Aorta (tissue), 5 donors: ENCODE results near the gene VPS26B. TPM values are rescaled to one million over a fixed set of nuclear protein-coding genes. Genes with fewer than 3 reads are reported as not detected.

Source experiments
- ATAC-seq: fragments of 200-7000 bp; cut with Tn5 transposase; one replicate; pipeline ENCODE4 v1.9.1; 2022; ENCODE audit warnings: moderate library complexity; ENCODE audit not compliant: low FRiP score
- DNase-seq, 2 donors: peaks; one replicate each; pipeline ENCODE4 v3.0.0-alpha.2; 2020
- H3K27ac ChIP-seq, 2 donors: one replicate each; pipeline ENCODE4 v1.5.1; 2013; ENCODE audit warnings: low read length in 2 of 2, mild to moderate bottlenecking in 2 of 2, moderate library complexity in 2 of 2, control low read depth in 1 of 2, inconsistent platforms in 1 of 2, low read depth in 1 of 2
- H3K27me3 ChIP-seq, 2 donors: one replicate each; pipeline ENCODE4 v1.6.1; 2013; ENCODE audit warnings: control low read depth in 1 of 2, low read length in 1 of 2, mild to moderate bottlenecking in 1 of 2, moderate library complexity in 1 of 2; ENCODE audit not compliant: insufficient read depth in 2 of 2, control insufficient read depth in 1 of 2
- H3K36me3 ChIP-seq, 2 donors: one replicate each; pipeline ENCODE4 v1.6.1; 2013; ENCODE audit warnings: control low read depth in 1 of 2, low read length in 1 of 2, mild to moderate bottlenecking in 1 of 2; ENCODE audit not compliant: insufficient read depth in 2 of 2, control insufficient read depth in 1 of 2
- H3K4me1 ChIP-seq, 2 donors: one replicate each; pipeline ENCODE4 v1.6.1; 2013; ENCODE audit warnings: low read length in 2 of 2, control low read depth in 1 of 2, mild to moderate bottlenecking in 1 of 2, moderate library complexity in 1 of 2; ENCODE audit not compliant: insufficient read depth in 2 of 2, control insufficient read depth in 1 of 2
- H3K4me3 ChIP-seq, 2 donors: one replicate each; pipeline ENCODE4 v1.5.1; 2013; ENCODE audit warnings: low read length in 2 of 2, control low read depth in 1 of 2, mild to moderate bottlenecking in 1 of 2
- H3K9me3 ChIP-seq: one replicate; pipeline ENCODE4 v1.6.1; 2013; ENCODE audit warnings: mild to moderate bottlenecking, low read length; ENCODE audit not compliant: control insufficient read depth
- WGBS, 2 donors: extraction: QIAGEN DNeasy Blood & Tissue Kit; methylation state at CpG; one replicate each; pipeline ENCODE4 v1.1.7; 2013; 5-methylcytosine and 5-hydroxymethylcytosine counted together
- intact Hi-C, 2 donors: fragments of 100-400 bp; cut with DNase I; formaldehyde crosslinking; loops; one replicate each; pipeline versions ENCODE4 v1.14.2 to v1.15.0; 2022
- polyA plus RNA-seq, 2 donors: library from polyadenylated mRNA; stranded (reverse); fragments of 200-250 nt; gene quantifications; one replicate each; pipeline ENCODE4 v1.2.3, GENCODE V29; 2013
- total RNA-seq, 2 donors: library from RNA; stranded (reverse); fragmentation: NEBNext Ultra II Directional; extraction: Animal tissue kit (Norgen Biotek cat#: 25700); gene quantifications; one replicate each; pipeline ENCODE4 v1.2.1, GENCODE V29; 2021
- donor health status: healthy with polysubstance abuse.
- donor health status: Bipolar disorder and iron deficiency.
- donor health status: DM: no; HTN: no; CAD: no.
- donor health status: DM: no; HTN: no; CAD: no.
- donor health status: DM: yes; HTN: yes; CAD: no.

Gene VPS26B
- total and polyA plus RNA-seq, 4 donors, result 17.9 to 42.9 (median 32.0) TPM

DNA sequence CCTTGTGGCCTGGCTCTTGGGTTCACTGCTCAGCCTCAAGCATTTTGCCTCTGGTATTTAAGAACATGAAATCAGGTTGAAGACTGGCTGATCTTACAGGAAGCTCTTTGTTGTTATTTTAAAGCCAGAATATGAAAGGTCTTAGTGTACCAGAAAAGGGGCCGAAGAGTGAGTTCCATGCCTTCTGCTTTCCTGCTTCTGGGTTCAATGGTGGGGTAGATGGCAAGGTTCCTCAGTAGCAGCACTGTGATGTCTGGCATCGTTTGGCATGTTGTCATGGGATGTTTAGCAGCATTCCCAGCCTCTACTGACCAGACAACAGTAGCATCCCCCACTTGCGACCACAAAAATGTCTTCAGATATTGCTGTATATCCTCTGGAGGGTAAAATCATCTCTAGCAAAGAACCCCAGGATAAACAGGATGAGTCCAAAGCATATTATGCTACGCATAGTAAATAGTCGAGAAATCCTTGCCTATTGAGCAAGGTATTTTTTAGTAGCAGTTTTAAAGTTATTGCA lies 2.4 kb downstream of the VPS26B start:
- intact Hi-C loops, result loop anchor here in 1 of 2 donors (10.0 kb wide), 1 partner anchor 172 kb away; no protein-coding TSS in a partner anchor
- Histone ChIP-seq H3K4me1 (peaks cover 0 to 5% of the 10 kb centered on the region in 2 donors), H3K9me3 (no peaks in the 10 kb centered on the region), H3K27ac (no peak overlapping the region), H3K27me3 (no peaks in the 10 kb centered on the region), H3K4me3 (no peak overlapping the region), H3K36me3 (no peaks in the 10 kb centered on the region)
- DNase-seq (no peak), ATAC-seq (no peak)
- 78 to 89% methylated on average over 5 of the region's 5 CpGs for WGBS, 2 donors

- Histone ChIP-seq H3K27ac (no peak overlapping the region), H3K4me1 (no peaks in the 10 kb centered on the region), H3K36me3 (no peaks in the 10 kb centered on the region), H3K4me3 (no peak overlapping the region), H3K9me3 (no peaks in the 10 kb centered on the region), H3K27me3 (no peaks in the 10 kb centered on the region)
- intact Hi-C loops, result loop anchor here in 1 of 2 donors (10.0 kb wide), 1 partner anchor 174 kb away; no protein-coding TSS in a partner anchor
- DNase-seq, result no peak
- ATAC-seq, result no peak
- WGBS, 2 donors, result 84 to 85% methylated on average over 6 of the region's 6 CpGs
These were observed 4.2 kb downstream of the VPS26B start for GRCh38 chr11:134228625-134229024.

GRCh38 chr11:134229126-134229790 lies 4.8 kb downstream of the VPS26B start:
- DNase-seq, result no peak
- WGBS, 2 donors, result 82 to 83% methylated on average over 6 of the region's 6 CpGs
- Histone ChIP-seq H3K36me3 (no peaks in the 10 kb centered on the region), H3K9me3 (no peaks in the 10 kb centered on the region), H3K4me3 (no peak overlapping the region), H3K4me1 (no peaks in the 10 kb centered on the region), H3K27me3 (no peaks in the 10 kb centered on the region), H3K27ac (no peak overlapping the region)
- intact Hi-C loops, result loop anchor here in 1 of 2 donors (10.0 kb wide), 1 partner anchor 174 kb away; no protein-coding TSS in a partner anchor
- no peak for ATAC-seq

GRCh38 chr11:134230339-134230738 lies 5.9 kb downstream of the VPS26B start:
- no peak overlapping the region for H3K4me3 ChIP-seq
- no peaks in the 10 kb centered on the region for H3K4me1 ChIP-seq
- ATAC-seq (no peak), DNase-seq (no peak)
- no peaks in the 10 kb centered on the region for H3K27me3 ChIP-seq
- H3K27ac ChIP-seq, result no peak overlapping the region
- H3K36me3 ChIP-seq, result no peaks in the 10 kb centered on the region
- intact Hi-C loops, result no loop called here
- no peaks in the 10 kb centered on the region for H3K9me3 ChIP-seq
- 56 to 76% methylated on average over 4 of the region's 4 CpGs for WGBS, 2 donors

DNA sequence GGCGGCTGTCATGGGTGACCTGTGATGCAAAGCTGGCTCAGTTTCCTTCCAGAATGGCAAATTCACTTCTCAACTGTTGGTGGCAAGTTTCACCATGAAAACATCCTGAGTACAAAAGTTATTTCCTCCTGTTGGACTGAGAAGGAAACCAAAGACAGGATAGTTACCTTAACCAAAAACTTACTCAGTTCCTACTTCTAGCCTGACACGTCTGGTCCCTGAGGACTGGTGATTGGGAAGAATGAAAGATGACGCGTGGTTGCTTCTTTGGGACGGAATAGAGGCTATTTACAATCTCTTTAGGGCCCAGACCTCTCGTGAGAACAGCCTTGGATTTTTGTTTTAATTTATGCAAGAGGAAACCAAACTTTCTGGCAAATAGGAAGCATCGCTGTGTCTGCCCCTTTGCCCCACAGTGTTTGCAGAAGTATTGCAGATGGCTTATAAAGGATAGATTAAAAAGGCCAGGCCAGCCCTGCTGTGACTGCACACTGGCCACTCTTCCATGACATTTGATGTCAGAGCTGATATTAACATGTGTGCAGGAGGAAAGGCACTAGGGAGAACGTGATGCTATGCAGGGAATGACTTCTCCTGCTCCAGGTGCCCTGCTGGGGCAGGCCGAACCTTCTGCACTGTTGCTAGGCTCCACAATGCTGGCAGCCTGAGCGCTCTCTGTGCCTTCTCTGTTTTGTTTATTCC lies 7.6 kb downstream of the VPS26B start:
- H3K9me3 ChIP-seq, result no peaks in the 10 kb centered on the region
- intact Hi-C loops, result no loop called here

DNA sequence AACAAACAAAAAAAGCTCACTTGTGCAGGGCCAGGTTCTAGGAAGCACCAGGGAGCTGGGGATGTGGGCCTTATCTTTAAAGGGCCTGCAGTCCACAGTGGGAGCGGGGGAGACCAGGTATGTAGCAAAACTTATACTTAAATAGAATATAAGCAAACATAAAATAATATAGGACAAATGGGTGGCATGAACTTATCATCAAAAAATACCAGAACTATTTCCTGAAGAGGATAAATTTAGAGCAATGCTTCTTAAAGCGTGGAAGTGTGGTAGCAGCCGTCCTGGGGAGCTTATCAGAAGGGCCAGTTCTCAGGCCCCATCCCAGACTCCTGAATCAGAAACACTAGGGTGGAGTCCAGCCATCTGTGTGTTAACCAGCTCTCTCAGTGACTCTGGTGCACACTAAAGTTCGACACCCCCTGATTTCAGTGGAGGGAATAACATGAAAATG lies 9.3 kb downstream of the VPS26B start:
- intact Hi-C loops, result no loop called here

More for the DNA sequence above, 7.6 kb downstream of the VPS26B start:
- WGBS, 2 donors, result 75 to 77% methylated on average over 10 of the region's 10 CpGs
- Histone ChIP-seq H3K27me3 (no peaks in the 10 kb centered on the region), H3K4me3 (no peak overlapping the region), H3K27ac (no peak overlapping the region), H3K4me1 (no peaks in the 10 kb centered on the region), H3K36me3 (peaks cover 0 to 3% of the 10 kb centered on the region in 2 donors)
- ATAC-seq (no peak), DNase-seq (no peak)

GRCh38 chr11:134235399-134235798 lies 10.9 kb downstream of the VPS26B start:
- 85 to 94% methylated on average over 3 of the region's 3 CpGs for WGBS, 2 donors
- Histone ChIP-seq H3K9me3 (no peaks in the 10 kb centered on the region), H3K4me3 (no peak overlapping the region), H3K27ac (no peak overlapping the region), H3K4me1 (no peaks in the 10 kb centered on the region), H3K27me3 (no peaks in the 10 kb centered on the region), H3K36me3 (peaks cover 0 to 3% of the 10 kb centered on the region in 2 donors)
- ATAC-seq (no peak), DNase-seq (no peak)
- intact Hi-C loops, result no loop called here

More for the DNA sequence above, 9.3 kb downstream of the VPS26B start:
- no peak overlapping the region for H3K4me3 ChIP-seq
- no peaks in the 10 kb centered on the region for H3K9me3 ChIP-seq
- WGBS, 2 donors, result 57 to 61% methylated on average over 4 of the region's 4 CpGs
- no peaks in the 10 kb centered on the region for H3K4me1 ChIP-seq
- H3K36me3 ChIP-seq, result peaks cover 0 to 3% of the 10 kb centered on the region in 2 donors
- no peaks in the 10 kb centered on the region for H3K27me3 ChIP-seq
- no peak for ATAC-seq
- H3K27ac ChIP-seq, result no peak overlapping the region
- no peak for DNase-seq

DNA sequence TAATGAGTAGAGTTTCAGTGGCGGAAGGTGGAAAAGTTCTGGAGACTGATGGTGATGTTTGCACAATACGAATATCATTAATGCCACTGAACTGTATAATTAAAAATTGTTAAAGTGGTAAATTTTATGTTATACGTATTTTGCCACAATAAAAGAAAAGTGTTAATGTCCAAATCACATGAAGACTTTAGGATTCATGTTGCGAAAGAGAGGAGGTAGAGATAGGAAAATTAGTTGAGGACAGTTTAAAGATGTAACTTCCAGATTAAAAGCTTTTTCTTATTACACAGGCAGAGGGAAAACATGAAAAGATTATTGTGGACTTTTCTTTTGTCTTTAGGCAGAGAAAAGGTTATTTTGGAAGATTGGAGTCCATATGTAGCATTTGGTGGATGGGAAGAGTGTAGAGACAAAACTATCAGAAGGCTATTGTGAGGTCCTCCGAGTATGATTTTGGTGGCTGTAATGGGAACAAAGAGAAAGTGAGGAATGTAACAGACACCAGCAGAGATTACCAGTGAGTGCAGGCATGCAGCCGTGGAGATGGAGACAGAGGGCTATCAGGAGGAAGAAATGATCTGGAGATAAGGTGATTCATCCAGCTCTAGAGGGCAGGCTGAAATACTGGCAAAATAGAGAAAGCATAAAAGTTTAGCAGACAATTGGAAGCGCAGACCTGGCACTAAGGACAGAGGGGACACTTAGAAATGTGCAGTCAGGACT lies 12.5 kb downstream of the VPS26B start:
- WGBS, 2 donors, result 93 to 94% methylated on average over 7 of the region's 7 CpGs
- ATAC-seq (no peak), DNase-seq (no peak)
- Histone ChIP-seq H3K27ac (no peak overlapping the region), H3K4me1 (no peaks in the 10 kb centered on the region), H3K36me3 (peaks cover 0 to 7% of the 10 kb centered on the region in 2 donors), H3K4me3 (no peak overlapping the region), H3K27me3 (no peaks in the 10 kb centered on the region), H3K9me3 (no peaks in the 10 kb centered on the region)
- intact Hi-C loops, result no loop called here
